DMS 273 (cell line): ENCODE results near the gene SRGAP3.

Experiments used
- DNase-seq: peaks from one replicate; lab custom pipeline; 2025; ENCODE audit not compliant: unreplicated experiment; lab: John Stamatoyannopoulos, UW

Gene SRGAP3

DNA sequence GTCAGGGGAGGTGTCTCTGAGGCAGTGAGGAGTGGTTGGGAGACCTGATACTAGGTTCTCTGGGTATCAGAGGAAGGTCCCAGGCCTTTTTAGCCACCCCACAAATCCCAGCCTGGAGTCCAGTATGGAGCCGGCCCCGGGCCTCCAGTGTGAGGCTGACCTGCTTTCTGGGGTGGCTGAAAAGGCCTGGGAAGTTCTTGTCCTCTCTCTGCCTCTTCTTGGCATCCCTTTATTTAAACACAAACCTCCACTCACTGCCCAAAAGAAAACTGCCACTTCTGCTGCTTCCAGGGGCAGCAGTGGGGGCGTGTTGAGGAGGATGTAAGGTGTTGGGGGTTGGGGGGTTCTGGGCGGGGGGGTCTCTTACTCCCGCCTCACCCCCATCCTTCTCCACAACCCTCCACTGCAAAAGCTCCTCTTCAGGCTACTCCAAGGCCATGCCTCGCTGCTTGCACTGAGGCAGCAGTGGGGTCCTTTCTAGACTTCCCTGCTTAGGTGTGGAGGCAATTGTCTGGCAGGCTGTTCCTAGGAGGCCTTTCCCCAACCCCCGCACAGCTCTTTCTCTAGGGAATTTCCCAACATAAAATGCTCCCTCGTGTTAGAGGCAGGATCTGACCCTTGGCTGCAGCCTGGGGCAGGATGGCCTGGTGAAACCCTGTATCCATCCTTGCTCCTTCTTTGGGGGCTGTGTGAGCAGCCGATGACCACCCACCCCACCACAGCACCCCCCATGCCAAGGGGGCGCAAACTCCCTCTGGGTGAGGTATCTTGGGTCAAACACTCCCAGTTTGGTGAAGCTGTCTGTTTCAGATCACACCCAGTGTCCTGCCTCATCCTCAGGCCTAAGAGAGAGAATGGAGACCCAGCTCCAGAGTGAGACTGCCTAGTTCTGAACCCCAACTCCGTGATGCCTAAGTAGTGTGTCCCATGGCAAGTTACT is 274.1 kb downstream of the SRGAP3 start:
- DNase-seq: no peak

DNA sequence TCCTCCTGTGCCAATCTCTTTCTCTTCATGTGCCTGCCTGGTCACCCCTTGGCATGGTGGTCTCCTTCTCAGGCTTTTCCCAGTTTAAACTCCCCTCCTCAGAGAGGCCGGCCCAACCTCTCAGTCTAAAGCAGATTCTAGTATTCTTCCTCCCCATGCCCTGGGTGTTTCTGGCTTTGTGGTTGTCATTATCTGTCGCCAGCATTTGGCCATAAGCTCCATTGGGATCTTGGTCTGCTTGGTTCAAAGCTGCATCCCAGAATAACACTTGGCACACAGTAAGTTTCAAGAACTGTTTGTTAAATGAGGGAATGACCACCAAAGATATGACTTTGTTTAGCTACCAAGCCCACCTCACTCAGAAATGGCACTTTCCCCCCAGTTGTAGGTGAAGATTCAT is 275.0 kb downstream of the SRGAP3 start:
- DNase-seq: no peak

DNA sequence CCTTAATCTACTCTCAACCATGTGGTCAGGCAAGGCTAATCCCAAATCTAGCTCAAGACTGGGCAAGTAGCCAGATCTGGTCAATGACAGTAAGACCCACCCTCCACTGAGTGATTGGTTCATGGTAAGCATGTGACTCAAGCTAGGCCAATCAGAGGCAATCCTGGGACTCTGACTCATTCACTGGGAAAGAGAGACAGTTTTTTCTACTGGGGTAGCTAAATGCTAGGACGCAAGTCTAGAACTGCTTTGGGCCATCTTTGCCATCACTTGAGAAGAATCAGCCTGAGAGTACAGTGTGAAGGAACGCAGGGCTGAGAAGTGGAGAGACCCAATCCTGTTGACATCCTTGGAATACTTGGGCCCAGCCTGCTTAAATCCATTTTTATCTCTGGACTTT is 276.8 kb downstream of the SRGAP3 start:
- peak; percentile 38 for DNase-seq

DNA sequence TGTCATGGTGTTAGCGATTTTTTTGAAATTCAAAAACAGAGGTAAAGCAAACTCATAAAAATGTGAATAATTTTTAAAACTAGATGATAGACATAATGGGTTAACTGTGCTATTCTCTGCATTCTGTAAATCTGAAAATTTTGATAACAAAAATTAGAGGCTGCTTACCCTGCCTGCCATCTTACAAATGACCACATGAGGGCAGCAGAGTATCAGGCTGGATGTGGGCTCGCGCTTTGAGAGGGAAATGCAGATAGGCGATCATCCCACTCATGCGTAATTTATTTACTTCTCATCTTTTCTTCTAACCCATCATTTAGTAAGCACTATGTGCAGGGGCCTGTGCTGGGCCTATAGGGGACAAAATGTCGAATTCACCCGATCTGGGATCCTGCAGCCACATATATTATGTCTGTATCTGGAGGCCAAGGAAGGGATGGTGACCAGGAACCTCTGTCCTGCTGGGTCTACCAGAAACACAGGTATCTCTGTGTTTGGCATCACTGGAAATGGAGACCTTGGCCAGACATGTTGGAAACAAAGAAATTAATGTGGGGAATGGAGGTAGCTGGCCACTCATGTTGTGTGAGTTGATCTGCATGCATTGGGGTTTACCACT is 278.4 kb downstream of the SRGAP3 start:
- DNase-seq: peak; percentile 76

DNA sequence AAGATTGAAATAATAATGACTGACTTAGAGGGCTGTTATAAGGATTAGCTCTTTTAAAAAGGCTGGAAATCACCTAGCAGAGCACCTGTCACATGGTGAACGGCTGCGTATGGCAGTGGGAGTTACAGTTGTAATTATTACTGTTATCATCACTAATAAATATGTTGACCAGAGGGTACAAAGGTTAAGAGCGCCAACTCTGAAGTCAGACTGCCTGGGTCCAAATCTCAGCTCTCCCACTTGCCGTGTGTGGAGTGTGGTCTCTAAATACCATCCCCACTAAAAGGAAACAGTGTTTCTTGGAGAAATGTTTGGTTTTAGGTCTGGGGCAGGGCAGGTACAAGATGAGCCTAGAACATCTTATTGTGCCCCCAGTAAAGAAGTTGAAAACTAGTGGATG is 280.2 kb downstream of the SRGAP3 start:
- no peak for DNase-seq

DNA sequence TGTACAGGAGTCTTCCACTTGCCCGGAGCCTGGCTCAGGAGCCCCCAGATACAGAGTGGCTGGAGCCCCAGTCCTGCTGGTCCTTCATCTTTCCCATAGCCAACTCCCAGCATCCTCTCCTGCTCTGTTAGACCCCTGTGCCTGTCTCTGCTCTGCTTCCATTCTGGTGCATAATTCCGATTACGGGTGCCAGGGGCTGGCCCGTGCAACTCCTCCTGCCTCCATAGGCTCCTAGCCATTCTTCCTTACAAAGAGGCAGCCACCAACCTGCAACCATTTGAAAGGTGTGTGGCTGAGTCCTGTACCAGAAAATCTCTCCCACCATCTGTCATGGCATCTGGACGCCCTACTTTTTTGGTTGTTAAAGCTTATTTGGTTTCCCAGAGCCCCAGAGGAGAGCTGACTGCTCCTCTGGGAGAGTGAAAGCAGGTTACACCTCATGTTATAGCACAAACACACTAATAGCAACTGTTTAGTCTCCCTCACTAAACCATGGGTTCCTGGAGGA is 281.0 kb downstream of the SRGAP3 start:
- DNase-seq: peak; percentile 82

DNA sequence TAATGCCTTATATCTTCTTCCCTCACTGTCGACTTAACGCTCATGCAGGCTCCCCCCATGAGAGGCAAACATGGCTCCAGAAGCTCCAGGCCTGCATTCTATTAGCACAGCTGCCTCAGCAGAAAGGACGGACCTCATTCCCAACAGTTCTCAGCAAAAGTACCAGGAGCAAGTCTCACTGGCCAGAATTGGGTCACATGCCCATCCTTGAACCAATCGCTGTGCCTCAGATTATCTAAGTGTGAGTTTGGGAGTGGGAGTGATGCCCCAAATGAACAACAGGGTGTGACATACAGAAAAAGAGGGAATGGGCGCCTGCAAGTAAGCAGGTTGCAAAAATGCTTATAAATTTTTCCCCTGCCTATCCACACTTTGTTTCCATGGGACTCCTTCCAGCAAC is 281.9 kb downstream of the SRGAP3 start:
- DNase-seq: no peak

DNA sequence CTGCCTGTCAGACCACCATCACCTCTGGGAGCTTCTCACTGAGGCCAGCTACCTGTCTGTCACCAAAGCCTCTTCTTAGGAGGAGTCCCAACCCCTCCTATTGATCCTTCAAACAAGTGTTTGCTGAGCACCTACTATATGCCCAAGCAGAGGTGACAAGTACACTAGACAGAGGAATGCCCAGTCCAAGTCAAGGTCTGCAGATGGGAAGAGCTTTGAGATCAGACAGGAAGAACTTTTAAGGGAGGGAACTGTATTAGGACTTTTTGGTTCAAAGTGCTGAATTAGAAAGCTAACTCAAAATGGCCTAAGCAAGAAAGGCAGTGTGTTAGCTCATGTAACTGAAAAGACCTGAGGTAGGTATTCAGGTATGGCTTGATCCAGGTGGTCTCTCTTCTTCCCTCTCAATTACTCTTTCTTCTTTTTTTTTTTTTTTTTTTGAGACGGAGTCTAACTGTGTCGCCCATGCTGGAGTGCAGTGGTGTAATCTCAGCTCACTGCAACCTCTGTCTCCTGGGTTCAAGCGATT is 282.6 kb downstream of the SRGAP3 start:
- DNase-seq: no peak

DNA sequence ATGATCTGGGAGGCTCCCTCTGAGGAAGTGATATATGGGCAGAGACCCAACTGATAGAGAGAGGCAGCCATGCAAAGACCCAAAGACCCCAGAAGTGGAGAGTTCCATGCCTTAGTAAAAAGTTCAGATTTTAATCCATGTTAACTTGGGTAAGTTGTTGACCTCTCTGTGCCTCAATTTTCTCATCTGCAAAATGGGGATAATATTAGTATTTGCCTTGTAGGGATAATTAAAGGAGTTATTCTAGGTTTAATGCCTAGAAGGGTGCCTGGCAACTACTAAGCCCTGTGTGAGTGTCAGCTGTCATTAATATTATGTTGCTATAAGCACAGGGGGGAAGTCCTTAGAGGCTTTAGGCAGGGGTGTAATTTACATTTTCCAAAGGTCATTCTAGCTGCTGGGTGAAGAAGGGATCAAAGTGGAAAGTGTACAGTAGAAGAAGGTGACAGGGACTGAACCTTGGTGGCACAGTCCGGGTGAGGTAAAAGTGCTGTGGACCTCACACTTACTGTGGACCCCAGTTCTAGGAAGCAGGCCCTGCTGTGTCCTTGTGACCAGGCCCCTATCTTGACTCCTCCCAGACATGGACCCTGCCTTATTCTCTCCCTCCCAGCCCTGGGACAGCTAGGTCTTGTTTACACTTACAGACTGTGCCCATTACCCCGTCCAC is 283.2 kb downstream of the SRGAP3 start:
- no peak for DNase-seq

DNA sequence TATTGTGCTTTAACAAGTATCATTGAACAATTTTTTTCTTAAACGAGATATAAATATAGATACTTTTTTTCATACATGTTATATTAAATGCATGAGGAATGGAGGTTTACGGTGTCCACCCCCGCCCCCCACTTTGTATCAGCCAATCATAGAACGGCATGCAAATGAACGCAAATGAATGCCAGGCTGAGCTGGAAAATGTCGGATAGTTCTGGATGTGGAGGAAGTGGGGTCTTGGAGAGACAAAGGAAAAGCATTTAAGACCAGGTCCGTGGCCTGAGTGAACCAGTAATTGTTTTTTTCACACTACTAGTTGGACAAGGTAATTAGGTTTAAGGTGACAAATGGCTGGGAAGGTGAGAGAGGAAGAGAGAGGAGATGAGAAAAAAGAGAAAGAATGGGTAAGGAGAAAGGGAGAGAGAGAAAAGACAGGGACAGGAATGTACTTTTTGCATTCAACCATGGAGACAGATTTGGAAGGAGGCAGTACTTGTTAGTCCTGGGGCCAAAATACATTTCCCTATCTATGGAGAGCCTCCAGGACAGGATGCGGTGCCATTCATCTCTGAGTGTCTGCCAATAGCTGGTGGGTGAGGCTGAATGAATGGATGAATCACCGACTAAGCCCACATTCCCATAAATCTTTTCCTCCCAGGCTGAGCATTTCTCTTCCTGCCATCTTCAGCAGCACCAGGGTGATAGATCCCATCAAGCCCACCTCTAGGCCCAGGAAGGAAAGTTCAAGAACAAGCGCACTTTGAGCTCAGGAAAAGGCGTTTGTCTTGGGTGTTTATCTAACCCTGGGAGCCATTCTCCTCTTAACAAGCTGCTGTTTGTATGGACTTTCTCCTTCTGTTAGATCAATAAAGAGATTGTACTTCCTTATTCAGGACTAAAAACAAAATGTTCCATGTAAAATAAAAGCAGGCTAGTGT is 284.7 kb downstream of the SRGAP3 start:
- DNase-seq: no peak

DNA sequence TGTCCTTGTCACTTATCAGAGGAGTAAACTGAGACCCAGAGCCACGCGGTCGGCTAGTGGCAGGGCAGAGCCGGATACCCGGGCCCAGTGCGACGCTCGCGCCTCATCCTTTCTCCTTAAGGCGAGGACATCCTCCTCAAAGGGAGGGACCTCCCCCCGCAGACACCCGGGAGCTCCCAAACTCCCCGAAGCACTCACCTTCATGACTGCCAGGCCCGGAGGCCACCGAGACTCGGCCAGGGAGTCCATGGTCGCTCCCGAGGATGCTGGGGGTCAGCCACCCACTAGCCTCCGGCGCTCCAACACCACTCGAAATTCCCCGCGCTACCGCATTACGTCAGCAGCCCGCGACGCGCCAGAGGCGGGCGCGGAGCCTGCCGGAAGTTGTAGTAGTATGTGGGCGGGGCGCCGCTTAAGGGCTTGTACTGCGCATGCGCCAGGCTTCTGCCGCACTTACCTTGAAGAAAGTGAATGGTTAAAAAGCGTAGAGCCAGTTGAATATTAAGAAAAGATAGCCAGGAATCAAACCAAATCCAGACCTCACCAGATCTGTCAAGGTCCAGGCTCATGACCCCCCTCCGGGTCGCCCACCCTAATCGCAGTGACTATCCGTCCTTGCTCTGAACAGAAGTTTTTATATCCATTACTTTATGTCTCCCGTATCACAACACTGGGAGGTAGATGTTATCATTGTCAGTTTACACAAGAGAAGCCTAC is 286.2 kb downstream of the SRGAP3 start, which contains the start of gene RAD18:
Gene RAD18 (minus strand): TSS at position 336 of the 717 bp plus-strand sequence. CDS start 87 bp downstream, at position 249.
- peak; percentile 94 for DNase-seq

DNA sequence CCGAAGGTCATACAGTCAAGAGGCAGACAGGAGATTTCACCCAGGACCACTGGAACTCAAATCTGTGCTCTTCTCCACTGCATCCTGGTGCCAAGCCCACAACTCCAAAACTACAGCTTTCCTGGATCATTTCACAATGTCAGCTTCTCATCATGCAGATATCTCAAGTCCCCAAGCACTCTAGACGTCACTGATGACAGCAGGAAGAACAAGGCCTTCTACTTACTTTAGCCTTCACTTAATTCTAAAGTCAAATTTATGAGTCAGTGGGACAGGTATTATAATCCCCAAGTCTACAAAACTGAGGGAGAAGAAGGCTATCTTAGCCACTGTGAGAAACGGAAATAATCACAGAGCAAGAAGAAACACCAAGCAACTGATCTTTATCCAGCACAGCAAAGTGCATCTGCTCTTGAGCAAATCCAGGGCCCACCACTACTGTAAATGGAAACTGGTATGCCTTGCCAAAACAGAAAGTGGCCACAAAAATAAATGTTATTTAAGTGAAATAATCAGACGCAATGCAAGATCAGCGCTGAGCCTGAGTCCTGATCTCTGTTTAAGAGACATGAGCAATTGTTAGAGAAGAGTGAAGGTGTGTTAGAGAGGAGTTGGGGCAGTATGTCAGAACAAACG is 287.1 kb downstream of the SRGAP3 start:
- DNase-seq: no peak

DNA sequence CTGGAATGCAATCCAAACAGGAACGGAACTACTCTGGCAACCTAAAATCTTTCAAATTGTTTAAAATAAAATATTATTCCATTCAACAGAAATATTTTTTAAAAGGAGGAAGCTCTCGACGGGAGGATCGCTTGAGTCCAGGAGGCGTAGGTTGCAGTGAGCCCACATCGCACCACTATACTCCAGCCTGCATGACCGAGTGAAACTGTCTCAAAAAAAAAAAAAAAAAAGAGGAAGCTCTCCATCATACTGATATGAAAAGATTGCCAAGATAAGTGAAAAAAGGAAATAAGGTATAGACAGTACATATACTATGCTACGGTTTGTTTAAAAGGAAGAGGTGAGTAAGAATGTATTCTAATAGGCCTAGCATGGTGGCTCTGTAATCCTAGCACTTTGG is 289.8 kb downstream of the SRGAP3 start:
- DNase-seq: no peak

DNA sequence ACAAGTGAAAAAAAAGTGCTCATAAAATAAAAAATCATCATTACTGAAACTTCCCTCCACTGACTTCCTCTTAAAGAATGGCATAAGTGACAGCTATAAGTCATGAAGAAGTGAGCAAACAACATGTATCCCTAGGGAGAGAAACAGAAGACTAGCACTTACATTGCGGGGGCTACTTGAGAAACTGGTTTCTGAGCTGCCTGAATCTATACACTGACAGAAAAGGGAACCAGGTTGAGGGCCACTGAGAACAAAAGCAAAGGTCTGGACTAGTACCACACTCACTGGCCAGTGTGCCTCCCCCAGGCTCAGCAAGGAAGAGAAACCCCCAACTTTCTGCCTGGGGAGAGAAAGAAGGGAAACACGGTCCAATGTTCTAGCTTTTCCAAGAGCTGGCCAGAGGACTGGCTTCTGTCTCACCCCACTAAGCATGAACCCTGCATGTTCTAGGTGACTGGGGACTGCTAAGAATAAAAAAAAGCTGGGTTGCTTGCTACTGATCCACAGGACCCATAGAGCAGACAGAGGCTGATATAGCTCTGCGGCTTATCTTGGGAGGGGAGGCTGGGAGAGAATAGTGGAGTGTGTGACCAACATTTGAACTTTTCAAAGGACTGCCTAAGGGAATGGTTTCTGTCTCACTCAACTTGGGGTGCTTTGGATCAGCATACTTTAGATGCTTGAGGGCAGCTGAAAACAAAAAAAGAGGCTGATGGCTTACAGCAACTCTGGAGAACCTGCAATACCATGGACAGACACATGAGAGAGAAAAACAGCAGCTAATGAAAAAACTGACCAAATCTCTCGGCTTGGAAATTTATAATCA is 294.3 kb downstream of the SRGAP3 start:
- no peak for DNase-seq

DNA sequence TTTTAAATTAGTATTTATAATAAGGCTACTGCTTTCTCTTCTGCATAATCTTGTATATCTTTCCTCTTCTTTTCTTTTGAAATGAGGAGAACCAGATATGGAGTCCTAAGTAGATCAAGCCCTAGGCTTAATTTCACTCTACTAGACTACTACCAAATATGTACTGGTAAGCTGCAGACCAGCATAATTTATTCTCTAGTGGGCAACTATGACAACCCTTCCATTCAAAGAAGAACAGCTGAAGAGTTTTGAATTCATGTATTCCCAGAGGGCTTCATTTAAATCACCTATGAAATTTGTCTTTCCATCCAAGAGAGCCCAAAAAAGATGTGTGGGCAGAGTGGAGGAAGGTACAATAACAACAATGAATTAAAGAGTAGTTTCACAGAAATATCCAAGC is 296.1 kb downstream of the SRGAP3 start:
- no peak for DNase-seq

DNA sequence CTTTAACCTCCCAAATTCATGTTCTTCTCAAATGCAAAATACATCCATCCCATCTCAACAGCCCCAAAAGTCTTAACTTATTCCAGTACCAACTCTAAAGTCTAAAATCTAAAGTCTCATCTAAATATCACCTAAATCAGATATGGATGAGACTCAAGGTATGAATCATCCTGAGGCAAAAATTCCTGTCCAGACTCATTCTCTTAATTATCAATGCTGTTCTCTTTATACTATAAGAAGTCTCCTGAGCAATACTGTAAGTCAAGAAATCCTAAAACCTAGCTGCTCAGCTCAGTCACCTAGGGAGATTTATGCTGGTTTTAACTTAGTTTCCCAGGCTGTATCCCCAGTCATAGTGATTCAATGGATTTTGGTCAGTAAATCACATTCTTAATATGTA is 297.3 kb downstream of the SRGAP3 start:
- no peak for DNase-seq

DNA sequence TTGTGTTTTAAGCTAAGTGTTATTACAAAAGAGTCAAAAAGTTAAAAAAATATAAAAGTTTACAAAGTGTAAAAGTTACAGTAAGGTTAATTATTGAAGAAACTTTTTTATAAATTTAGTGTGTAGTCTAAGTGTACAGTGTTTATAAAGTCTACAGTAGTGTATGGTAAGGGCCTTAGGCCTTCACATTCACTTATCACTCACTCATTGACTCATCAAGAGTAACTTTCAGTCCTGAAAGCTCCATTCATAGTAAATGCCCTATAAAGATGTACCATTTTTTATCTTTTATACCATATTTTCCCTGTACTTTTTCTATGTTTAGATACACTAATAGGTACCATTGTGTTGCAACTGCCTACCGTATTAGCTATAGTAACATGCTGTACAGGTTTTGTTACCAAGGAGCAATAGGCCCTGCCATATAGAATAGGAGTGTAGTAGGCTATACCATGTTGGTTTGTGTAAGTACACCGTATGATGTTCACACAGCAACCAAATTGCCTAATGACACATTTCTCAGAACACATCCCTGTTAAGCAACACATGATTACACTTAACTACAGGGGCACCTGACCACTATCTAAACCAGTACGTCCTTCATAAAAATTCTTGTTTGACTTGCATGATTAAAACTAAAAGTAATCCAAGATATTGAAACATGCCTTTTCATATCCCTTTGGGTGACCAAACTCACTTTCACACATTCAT is 303.4 kb downstream of the SRGAP3 start:
- no peak for DNase-seq
